DOHH2 (cell line): ENCODE data around the gene BGN.

Experiments
- CTCF ChIP-seq: fragments of 200-600 bp; sonication (generic); IDR thresholded peaks from one replicate; pipeline ENCODE4 v1.5.1; 2014; ENCODE audit warnings: antibody characterized with exemption, mild to moderate bottlenecking, low read depth, low read length; ENCODE audit not compliant: poor library complexity, severe bottlenecking
- EZH2phosphoT487 ChIP-seq: fragments of 200-600 bp; sonication (generic); IDR thresholded peaks from 2 replicates; pipeline ENCODE4 v1.6.1; 2017; ENCODE audit warnings: borderline replicate concordance, mild to moderate bottlenecking, antibody characterized with exemption, low read length, moderate library complexity, mixed read lengths

- TF ChIP-seq CTCF (no peak), EZH2phosphoT487 (no peak)
These were observed 9.2 kb upstream of the BGN start for GRCh38 chrX:153485396-153486080.
